22Rv1 (cell line): Measurements from ENCODE around the gene LTA4H.

Source experiments
- H3K27ac ChIP-seq: fragments of 450-650 bp; 2 replicates; pipeline ENCODE4 v1.5.1; 2017
- CTCF ChIP-seq: fragments of 450-650 bp; IDR thresholded peaks from 2 replicates; pipeline ENCODE4 v1.5.1; 2017; ENCODE audit warnings: mild to moderate bottlenecking
- ZFX ChIP-seq: fragments of 450-650 bp; IDR thresholded peaks from 2 replicates; pipeline ENCODE4 v1.6.1; 2017; ENCODE audit warnings: antibody characterized with exemption, borderline replicate concordance

LTA4H gene

GRCh38 chr12:96029826-96030225 lies 5.6 kb downstream of the LTA4H start:
- no peak overlapping the region for H3K27ac ChIP-seq
- no peak for TF ChIP-seq CTCF
- no peak for TF ChIP-seq ZFX

GRCh38 chr12:96028538-96028937 lies 6.8 kb downstream of the LTA4H start:
- TF ChIP-seq ZFX (no peak), CTCF (no peak)
- no peak overlapping the region for H3K27ac ChIP-seq

- TF ChIP-seq ZFX (no peak), CTCF (no peak)
- H3K27ac ChIP-seq = no peak overlapping the region
Observed at GRCh38 chr12:96026331-96026730, 9.1 kb downstream of the LTA4H start.

- TF ChIP-seq ZFX (no peak), CTCF (no peak)
- no peak overlapping the region for H3K27ac ChIP-seq
Observed at GRCh38 chr12:96025518-96025917, 9.9 kb downstream of the LTA4H start.

GRCh38 chr12:96020314-96021003 lies 14.9 kb downstream of the LTA4H start:
- TF ChIP-seq CTCF (no peak), ZFX (no peak)
- H3K27ac ChIP-seq = no peak overlapping the region

GRCh38 chr12:96015672-96016071 lies 19.7 kb downstream of the LTA4H start:
- no peak overlapping the region for H3K27ac ChIP-seq
- TF ChIP-seq CTCF (peak; percentile 71), ZFX (no peak)

GRCh38 chr12:96014943-96015599 lies 20.3 kb downstream of the LTA4H start:
- no peak for TF ChIP-seq CTCF
- no peak for TF ChIP-seq ZFX
- no peak overlapping the region for H3K27ac ChIP-seq
